Measurements from ENCODE around the gene CARMIL3. TPM values are rescaled to one million over a fixed set of nuclear protein-coding genes. Genes with fewer than 3 reads are reported as not detected.
A peak's percentile ranks its signal among the peaks of the same experiment; 100 is the strongest.
"Not testable (repeated sequence)": the region's sequence is repeated elsewhere in the genome, so short reads cannot be mapped to it uniquely, and the experiment has no call there.

Gene CARMIL3
- total RNA-seq, 1 donor from 2014 or later, result 0.96 TPM

GRCh38 chr14:24040692-24041091, 11.1 kb upstream of the CARMIL3 start:
- ATAC-seq, result no peak
- Histone ChIP-seq H3K9me3 (no peaks in the 10 kb centered on the region), H3K27ac (no peak overlapping the region), H3K27me3 (no peaks in the 10 kb centered on the region), H3K4me3 (no peak overlapping the region), H3K4me1 (peaks cover 10% of the 10 kb centered on the region), H3K36me3 (no peaks in the 10 kb centered on the region)
- TF ChIP-seq CTCF (IDR thresholded peaks at IDR 0.05), result no peak
- DNase-seq, result no peak
- intact Hi-C loops (cut with DNase I), result no loop called here

GRCh38 chr14:24042746-24043145, 9.1 kb upstream of the CARMIL3 start:
- Histone ChIP-seq H3K27me3 (no peaks in the 10 kb centered on the region), H3K4me3 (no peak overlapping the region), H3K36me3 (no peaks in the 10 kb centered on the region), H3K27ac (no peak overlapping the region), H3K4me1 (no peaks in the 10 kb centered on the region), H3K9me3 (no peaks in the 10 kb centered on the region)
- DNase-seq (no peak), ATAC-seq (no peak)
- no peak for TF ChIP-seq CTCF (IDR thresholded peaks at IDR 0.05)
- intact Hi-C loops (cut with DNase I), result no loop called here

- intact Hi-C loops (cut with DNase I), result not testable (repeated sequence)
Measured at GRCh38 chr14:24049002-24049401, 2.8 kb upstream of the CARMIL3 start.

GRCh38 chr14:24050753-24051152, 1.1 kb upstream of the CARMIL3 start:
- not testable (repeated sequence) for DNase-seq, H3K9me3 ChIP-seq, ATAC-seq, H3K27ac ChIP-seq, H3K27me3 ChIP-seq, H3K4me3 ChIP-seq, H3K36me3 ChIP-seq
- peaks cover 14% of the 10 kb centered on the region for H3K4me1 ChIP-seq
- intact Hi-C loops (cut with DNase I), result loop anchor here (10.0 kb wide), 1 partner anchor 54 kb away; no protein-coding TSS in a partner anchor

More at GRCh38 chr14:24049002-24049401, 2.8 kb upstream of the CARMIL3 start:
- H3K27ac ChIP-seq, DNase-seq, H3K36me3 ChIP-seq, H3K4me3 ChIP-seq, H3K27me3 ChIP-seq, H3K9me3 ChIP-seq: not testable (repeated sequence)
- peak; percentile 47 for ATAC-seq
- peaks cover 14% of the 10 kb centered on the region for H3K4me1 ChIP-seq

- DNase-seq (no peak), ATAC-seq (peak; percentile 18)
- intact Hi-C loops (cut with DNase I), result loop anchor here (10.0 kb wide), 1 partner anchor 54 kb away; no protein-coding TSS in a partner anchor
- no peaks in the 10 kb centered on the region for H3K36me3 ChIP-seq
- H3K27me3 ChIP-seq, result no peaks in the 10 kb centered on the region
- H3K9me3 ChIP-seq, result no peaks in the 10 kb centered on the region
- H3K27ac ChIP-seq, result no peak overlapping the region
- TF ChIP-seq CTCF (IDR thresholded peaks at IDR 0.05), result no peak
- peak overlapping the region; percentile 71 for H3K4me3 ChIP-seq
- peaks cover 14% of the 10 kb centered on the region for H3K4me1 ChIP-seq
Measured at GRCh38 chr14:24051176-24051788, 527 bp upstream of the CARMIL3 start.

- Histone ChIP-seq H3K36me3 (no peaks in the 10 kb centered on the region), H3K9me3 (no peaks in the 10 kb centered on the region), H3K4me1 (peaks cover 14% of the 10 kb centered on the region), H3K4me3 (peak overlapping the region; percentile 71), H3K27ac (no peak overlapping the region), H3K27me3 (no peaks in the 10 kb centered on the region)
- TF ChIP-seq CTCF (IDR thresholded peaks at IDR 0.05), result no peak
- intact Hi-C loops (cut with DNase I), result loop anchor here (10.0 kb wide), 1 partner anchor 52 kb away; no protein-coding TSS in a partner anchor
- DNase-seq, result no peak
- no peak for ATAC-seq
Measured at GRCh38 chr14:24052656-24053547, 1.1 kb downstream of the CARMIL3 start.

All from upper lobe of right lung (tissue), 1 donor.